Measurements from ENCODE around the gene PSPC1.

- TF ChIP-seq CTCF (IDR thresholded peaks at IDR 0.05; ENCODE audit: insufficient read depth, low read length) (no peak), POLR2AphosphoS5 (IDR thresholded peaks at IDR 0.05; ENCODE audit: low read depth) (no peak), GABPA (IDR thresholded peaks at IDR 0.05; ENCODE audit: low read depth) (no peak), REST (IDR thresholded peaks at IDR 0.05; ENCODE audit: insufficient replicate concordance, low read depth) (no peak), SPI1 (IDR thresholded peaks at IDR 0.05; ENCODE audit: borderline replicate concordance, low read depth) (no peak)
Measured at GRCh38 chr13:19781526-19781925, 1.2 kb downstream of the PSPC1 start.
